ENCODE results near the gene BLTP3A. TPM values are rescaled to one million over a fixed set of nuclear protein-coding genes. Genes with fewer than 3 reads are reported as not detected.
A peak's percentile ranks its signal among the peaks of the same experiment; 100 is the strongest.

The BLTP3A gene
- total RNA-seq, 1 experiment from 2014 or later: 22.3 TPM

DNA sequence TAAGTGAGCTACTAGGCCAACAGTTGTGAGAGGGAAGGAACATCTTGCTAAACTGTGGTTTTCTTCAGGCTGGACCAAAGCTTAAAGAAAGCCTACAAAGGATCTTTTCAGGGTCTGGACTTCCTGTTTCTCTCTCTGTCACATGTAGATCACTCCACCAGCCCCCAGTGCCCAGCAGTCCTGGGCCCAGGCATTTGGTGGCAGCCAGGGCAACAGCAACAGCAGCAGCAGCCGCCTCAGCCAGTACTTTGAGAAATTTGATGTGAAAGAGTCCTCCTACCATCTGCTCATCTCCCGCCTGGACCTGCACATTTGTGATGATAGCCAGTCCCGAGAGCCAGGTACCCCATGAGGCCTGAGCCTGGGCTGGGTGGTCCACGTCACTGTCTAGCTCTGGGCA is 44.1 kb downstream of the BLTP3A start:
- POLR2A ChIA-PET (ENCODE audit: unreplicated experiment): no interaction called here
- TF ChIP-seq EZH2 (IDR thresholded peaks at IDR 0.05; ENCODE audit: low read depth): no peak
- TF ChIP-seq, protein P1, sequence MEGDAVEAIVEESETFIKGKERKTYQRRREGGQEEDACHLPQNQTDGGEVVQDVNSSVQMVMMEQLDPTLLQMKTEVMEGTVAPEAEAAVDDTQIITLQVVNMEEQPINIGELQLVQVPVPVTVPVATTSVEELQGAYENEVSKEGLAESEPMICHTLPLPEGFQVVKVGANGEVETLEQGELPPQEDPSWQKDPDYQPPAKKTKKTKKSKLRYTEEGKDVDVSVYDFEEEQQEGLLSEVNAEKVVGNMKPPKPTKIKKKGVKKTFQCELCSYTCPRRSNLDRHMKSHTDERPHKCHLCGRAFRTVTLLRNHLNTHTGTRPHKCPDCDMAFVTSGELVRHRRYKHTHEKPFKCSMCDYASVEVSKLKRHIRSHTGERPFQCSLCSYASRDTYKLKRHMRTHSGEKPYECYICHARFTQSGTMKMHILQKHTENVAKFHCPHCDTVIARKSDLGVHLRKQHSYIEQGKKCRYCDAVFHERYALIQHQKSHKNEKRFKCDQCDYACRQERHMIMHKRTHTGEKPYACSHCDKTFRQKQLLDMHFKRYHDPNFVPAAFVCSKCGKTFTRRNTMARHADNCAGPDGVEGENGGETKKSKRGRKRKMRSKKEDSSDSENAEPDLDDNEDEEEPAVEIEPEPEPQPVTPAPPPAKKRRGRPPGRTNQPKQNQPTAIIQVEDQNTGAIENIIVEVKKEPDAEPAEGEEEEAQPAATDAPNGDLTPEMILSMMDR (conservative IDR thresholded peaks at IDR 0.05): no peak
- H3F3A ChIP-seq (ENCODE audit: insufficient read depth, low read depth): peaks cover 34% of the 10 kb centered on the region

DNA sequence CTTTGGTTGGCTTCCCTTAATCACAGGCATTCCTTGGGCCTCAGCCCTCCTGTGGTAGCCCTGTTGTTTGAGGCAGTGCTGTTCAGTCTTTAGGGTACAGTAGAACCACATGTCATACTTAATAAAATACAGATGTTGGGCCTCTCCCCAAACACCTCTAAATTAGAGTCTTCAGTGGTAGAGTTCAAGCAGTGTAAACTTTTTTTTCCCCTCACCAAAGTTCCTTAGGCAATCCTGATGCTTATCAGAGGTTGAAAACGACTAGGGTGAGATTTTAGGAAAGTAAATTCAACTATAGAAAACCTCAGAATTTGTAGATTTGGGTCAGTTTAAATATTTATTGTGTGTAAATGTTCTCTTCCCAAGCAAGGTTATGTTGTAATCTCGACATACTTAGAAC is 44.6 kb downstream of the BLTP3A start:
- Histone ChIP-seq H3K9me2 (ENCODE audit: insufficient read depth) (no peaks in the 10 kb centered on the region), H3K27me3 (ENCODE audit: insufficient read depth, low read depth) (no peaks in the 10 kb centered on the region), H3F3A (ENCODE audit: insufficient read depth, low read depth) (peaks cover 34% of the 10 kb centered on the region), H3K4me2 (no peak overlapping the region), H3K36me3 (ENCODE audit: low read depth) (peaks cover 41% of the 10 kb centered on the region), H4K20me1 (ENCODE audit: insufficient read depth) (no peaks in the 10 kb centered on the region; the same call in 1 of the 2 replicates), H2AFZ (no peak overlapping the region), H3K9me3 (ENCODE audit: insufficient read depth, low read depth) (no peaks in the 10 kb centered on the region), H3K79me2 (ENCODE audit: low read depth) (0 out of 2 replicates have a peak, but pooled peaks cover 12% of the 10 kb centered on the region), H3K4me1 (replicated peaks; ENCODE audit: insufficient read depth) (peaks cover 21% of the 10 kb centered on the region), H3K27ac (no peak overlapping the region), H3K4me3 (no peak overlapping the region)
- ChIA-PET POLR2A (ENCODE audit: unreplicated experiment) (no interaction called here), CTCF (no interaction called here)
- intact Hi-C loops (cut with micrococcal nuclease; ENCODE audit: unreplicated experiment): no loop called here
- DNase-seq: no peak
- TF ChIP-seq, protein P1 (conservative IDR thresholded peaks at IDR 0.05): no peak
- TF ChIP-seq EZH2 (IDR thresholded peaks at IDR 0.05; ENCODE audit: low read depth): no peak
- no TSS peak for BruUV-seq (replicated peaks)

More for the DNA sequence above, 44.1 kb downstream of the BLTP3A start:
- 0 out of 2 replicates have a peak, but pooled peaks cover 12% of the 10 kb centered on the region for H3K79me2 ChIP-seq (ENCODE audit: low read depth)
- H3K27me3 ChIP-seq (ENCODE audit: insufficient read depth, low read depth): no peaks in the 10 kb centered on the region
- CTCF ChIA-PET: interaction anchor here (0.6 kb wide), 1 partner anchor 29 kb away, joined by 3 read pairs; no protein-coding TSS in a partner anchor
- H3K4me2 ChIP-seq: no peak overlapping the region
- no peaks in the 10 kb centered on the region for H3K9me2 ChIP-seq (ENCODE audit: insufficient read depth)
- intact Hi-C loops (cut with micrococcal nuclease; ENCODE audit: unreplicated experiment): no loop called here
- no peak for DNase-seq
- BruUV-seq (replicated peaks): no TSS peak
- H3K4me1 ChIP-seq (replicated peaks; ENCODE audit: insufficient read depth): peaks cover 21% of the 10 kb centered on the region
- H3K9me3 ChIP-seq (ENCODE audit: insufficient read depth, low read depth): no peaks in the 10 kb centered on the region
- H2AFZ ChIP-seq: no peak overlapping the region
- no peaks in the 10 kb centered on the region; the same call in 1 of the 2 replicates for H4K20me1 ChIP-seq (ENCODE audit: insufficient read depth)
- no peak overlapping the region for H3K4me3 ChIP-seq
- H3K27ac ChIP-seq: peak overlapping the region; percentile 53; the same call in 1 of the 2 replicates
- H3K36me3 ChIP-seq (ENCODE audit: low read depth): peaks cover 41% of the 10 kb centered on the region

DNA sequence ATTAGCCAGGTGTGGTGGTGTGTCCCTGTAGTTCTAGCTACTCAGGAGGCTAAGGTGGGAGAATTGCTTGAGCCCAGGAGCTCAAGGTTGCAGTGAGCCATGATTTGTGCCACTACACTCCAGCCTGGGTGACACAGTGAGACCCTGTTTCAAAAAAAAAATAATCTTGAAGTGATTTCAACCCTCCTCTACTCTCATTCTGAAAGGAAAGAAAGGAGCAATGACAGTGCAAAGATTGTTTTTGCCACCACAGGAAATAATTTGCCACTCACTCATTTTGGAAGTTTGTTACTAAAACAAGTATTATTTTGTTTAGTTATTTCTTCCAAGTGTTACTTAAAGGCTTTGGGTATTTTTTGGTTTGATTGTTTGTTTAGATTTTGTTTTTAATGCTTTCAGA is 45.6 kb downstream of the BLTP3A start:
- no peaks in the 10 kb centered on the region; the same call in 1 of the 2 replicates for H4K20me1 ChIP-seq (ENCODE audit: insufficient read depth)
- H3K36me3 ChIP-seq (ENCODE audit: low read depth): peaks cover 45% of the 10 kb centered on the region
- H3F3A ChIP-seq (ENCODE audit: insufficient read depth, low read depth): peaks cover 34% of the 10 kb centered on the region
- H3K4me1 ChIP-seq (replicated peaks; ENCODE audit: insufficient read depth): peaks cover 21% of the 10 kb centered on the region
- no peak for DNase-seq
- H3K27ac ChIP-seq: no peak overlapping the region
- H3K27me3 ChIP-seq (ENCODE audit: insufficient read depth, low read depth): no peaks in the 10 kb centered on the region
- no peaks in the 10 kb centered on the region for H3K9me2 ChIP-seq (ENCODE audit: insufficient read depth)
- no peak overlapping the region for H3K4me2 ChIP-seq
- TF ChIP-seq, protein P1 (conservative IDR thresholded peaks at IDR 0.05): no peak
- TF ChIP-seq EZH2 (IDR thresholded peaks at IDR 0.05; ENCODE audit: low read depth): no peak
- H3K4me3 ChIP-seq: no peak overlapping the region
- H3K79me2 ChIP-seq (ENCODE audit: low read depth): 0 out of 2 replicates have a peak, but pooled peaks cover 12% of the 10 kb centered on the region
- no peaks in the 10 kb centered on the region for H3K9me3 ChIP-seq (ENCODE audit: insufficient read depth, low read depth)
- BruUV-seq (replicated peaks): no TSS peak
- ChIA-PET CTCF (no interaction called here), POLR2A (ENCODE audit: unreplicated experiment) (no interaction called here)
- intact Hi-C loops (cut with micrococcal nuclease; ENCODE audit: unreplicated experiment): no loop called here
- H2AFZ ChIP-seq: no peak overlapping the region

Measured in PC-9 (cell line).